Naive thymus-derived CD8-positive, alpha-beta T cell (primary cell): ENCODE results near the gene PHC1. TPM values are rescaled to one million over a fixed set of nuclear protein-coding genes. Genes with fewer than 3 reads are reported as not detected.
"Not testable (repeated sequence)": the region's sequence is repeated elsewhere in the genome, so short reads cannot be mapped to it uniquely, and the experiment has no call there.

Source experiments
- ATAC-seq, 2 donors: fragments of 150-1000 bp; cut with Tn5 transposase in 1 of 2; sonication (Bioruptor Pico), chemical (Tn5 transposase) in 1 of 2; 1 replicate in 1 of 2; 2 replicates in 1 of 2; pipeline ENCODE4 v1.10.0; 2021; ENCODE audit warnings: mild to moderate bottlenecking in 2 of 2, moderate library complexity in 2 of 2
- POLR2A ChIA-PET: fragments of 350-600 bp; sonication (Branson Sonifier 250); formaldehyde crosslinking; loops from one replicate; lab custom pipeline; 2021; ENCODE audit warnings: antibody characterized with exemption; lab: Charles Lee
- DNase-seq, 10 donors: peaks; one replicate each; pipeline versions ENCODE4 v3.0.0 to v3.0.0-alpha.2; 2020 to 2022
- H3K27ac Mint-ChIP-seq, 10 donors: one replicate each; pipeline ENCODE4 v1.8.0; 2020 to 2022; ENCODE audit warnings: mild to moderate bottlenecking in 10 of 10, mixed read lengths in 10 of 10, moderate library complexity in 4 of 10, inconsistent platforms in 1 of 10
- H3K27me3 Mint-ChIP-seq, 5 donors: one replicate each; pipeline ENCODE4 v1.8.0; 2021 to 2022; ENCODE audit warnings: mixed read lengths in 5 of 5
- H3K36me3 Mint-ChIP-seq, 3 donors: one replicate each; pipeline ENCODE4 v1.8.0; 2020 to 2022; ENCODE audit warnings: mixed read lengths in 3 of 3, mild to moderate bottlenecking in 2 of 3, inconsistent platforms in 1 of 3
- H3K4me1 Mint-ChIP-seq, 4 donors: one replicate each; pipeline ENCODE4 v1.8.0; 2021 to 2022; ENCODE audit warnings: mixed read lengths in 4 of 4
- H3K4me3 Mint-ChIP-seq, 10 donors: one replicate each; pipeline ENCODE4 v1.8.0; 2020 to 2022; ENCODE audit warnings: mild to moderate bottlenecking in 10 of 10, mixed read lengths in 10 of 10, moderate library complexity in 6 of 10, inconsistent platforms in 1 of 10
- H3K9me3 Mint-ChIP-seq, 9 donors: one replicate each; pipeline ENCODE4 v1.8.0; 2020 to 2022; ENCODE audit warnings: mixed read lengths in 9 of 9, mild to moderate bottlenecking in 3 of 9, inconsistent platforms in 1 of 9, moderate library complexity in 1 of 9
- polyA plus RNA-seq, 3 donors: library from polyadenylated mRNA; unstranded; fragments of 300-500 nt; fragmentation: Illumina TruSeq; gene quantifications; one replicate each; pipeline ENCODE4 v1.2.3, GENCODE V29; 2021
- total RNA-seq, 8 experiments: library from RNA in 2 of 8; stranded (reverse) in 2 of 8; gene quantifications; one replicate each; pipeline ENCODE4 v1.2.3 and lab custom pipeline; 2021 to 2026

The PHC1 gene
- total RNA-seq (10 to 100 TPM; 36.3 to 39.2 TPM), polyA plus RNA-seq (10 to 100 TPM; 12.3 to 20.3 (median 15.7) TPM), total RNA-seq (lab: John Stamatoyannopoulos, UW) (11.5 to 40.9 (median 33.2) reads per million in 6 experiments)

DNA sequence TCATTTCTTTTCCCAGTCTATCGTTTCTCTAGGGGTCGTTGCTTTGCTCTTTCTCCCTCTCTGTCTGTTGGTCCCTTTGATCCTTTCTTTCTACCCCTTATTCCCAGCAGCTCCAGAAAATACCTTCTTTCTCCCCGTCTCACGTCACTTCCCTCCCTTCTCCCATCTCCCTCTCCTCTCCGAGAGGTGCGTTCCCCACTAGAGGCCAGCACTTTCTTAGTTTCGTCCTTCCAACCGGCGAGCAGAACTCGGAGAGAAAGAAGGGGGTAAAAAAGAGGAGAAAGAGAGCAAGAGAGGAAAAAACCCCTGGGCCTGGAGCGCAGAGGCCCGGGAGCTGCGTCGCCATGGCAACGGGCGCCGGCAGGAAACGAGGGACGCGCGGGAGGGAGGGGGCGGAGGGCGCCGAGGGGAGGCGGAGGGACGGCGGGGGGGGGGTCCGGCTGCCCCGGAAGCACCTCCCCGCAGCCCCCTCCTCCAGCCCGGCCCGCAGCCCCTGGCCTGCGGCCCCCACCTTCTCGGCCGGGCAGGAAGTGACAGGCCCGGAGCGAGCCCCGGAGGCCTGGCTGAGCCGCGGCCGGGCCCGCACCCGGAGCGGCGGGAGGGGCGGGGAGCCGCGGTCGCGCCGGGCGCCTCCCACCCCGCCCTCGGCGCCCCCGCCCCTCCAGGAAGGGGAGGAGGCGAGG lies at the start of gene PHC1:
TSS of gene PHC1 (plus strand) at position 477 of the 683 bp plus-strand sequence. CDS start 3,169 bp downstream, outside the sequence.
- H3K4me3 Mint-ChIP-seq, result peak within 1 kb of the TSS in 9 of 10 donors; percentile 82 to 93 (median 88)
- not testable (repeated sequence) for H3K36me3 Mint-ChIP-seq, H3K27me3 Mint-ChIP-seq, H3K9me3 Mint-ChIP-seq
- DNase-seq (peak; percentile 59 to 89 (median 76)), ATAC-seq (peak; percentile 70 to 75)
- POLR2A ChIA-PET, result interaction anchor here (4.2 kb wide), 1 partner anchor 35 kb away, joined by 28 read pairs; the partner anchor contains the start of gene M6PR
- H3K4me1 Mint-ChIP-seq, result peaks cover 9 to 23% (median 14%) of the 10 kb centered on the region in 4 donors
- H3K27ac Mint-ChIP-seq, result peak within 1 kb of the TSS in 9 of 10 donors; percentile 89 to 99 (median 94)

DNA sequence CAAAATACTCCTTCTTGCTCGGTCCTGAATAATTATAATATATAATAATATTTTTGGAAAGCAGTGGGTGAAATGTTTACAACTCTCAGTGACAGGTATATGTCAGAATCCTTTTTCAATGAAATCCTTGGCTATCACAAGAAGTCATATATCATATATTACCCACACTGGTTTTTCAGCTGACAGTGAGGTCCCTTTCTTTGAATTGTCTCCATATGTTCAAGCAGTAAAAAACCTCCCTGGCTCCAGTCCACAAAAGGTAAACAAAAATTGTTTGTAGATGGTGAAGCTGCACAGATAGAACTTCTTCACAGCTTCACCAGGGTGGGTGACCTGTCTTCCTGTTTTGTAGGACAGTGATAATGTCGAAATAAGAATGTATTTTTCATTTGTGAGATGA lies 47.9 kb upstream of the PHC1 start:
- no peak for DNase-seq
- H3K27ac Mint-ChIP-seq, result no peak overlapping the region
- ATAC-seq, result no peak
- H3K4me1 Mint-ChIP-seq, result no peaks in the 10 kb centered on the region
- no peaks in the 10 kb centered on the region for H3K36me3 Mint-ChIP-seq
- no peaks in the 10 kb centered on the region for H3K9me3 Mint-ChIP-seq
- peaks cover 0 to 4% (median 0%) of the 10 kb centered on the region in 5 donors for H3K27me3 Mint-ChIP-seq
- no peak overlapping the region for H3K4me3 Mint-ChIP-seq
- POLR2A ChIA-PET, result no interaction called here

DNA sequence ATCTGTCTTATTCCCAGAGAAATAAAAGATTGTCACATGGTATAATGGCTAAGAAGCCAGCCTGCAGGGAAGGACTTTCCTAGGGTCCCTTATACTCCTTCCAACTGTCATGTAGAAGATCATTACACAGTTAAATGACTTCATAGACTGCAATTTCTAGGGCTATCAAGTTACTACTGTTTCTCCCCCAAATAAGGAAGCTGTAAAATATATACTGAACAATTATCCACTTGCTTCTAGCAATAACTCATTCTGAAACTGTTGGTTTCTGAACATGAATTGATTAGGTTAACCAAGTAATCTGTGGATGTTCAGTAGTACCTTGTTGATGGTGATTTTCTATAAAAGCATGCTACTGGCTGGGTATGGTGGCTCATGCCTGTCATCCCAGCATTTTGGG lies 47.3 kb upstream of the PHC1 start:
- Mint-ChIP-seq H3K27me3 (peaks cover 0 to 4% (median 0%) of the 10 kb centered on the region in 5 donors), H3K4me1 (no peaks in the 10 kb centered on the region), H3K27ac (no peak overlapping the region), H3K36me3 (no peaks in the 10 kb centered on the region), H3K4me3 (no peak overlapping the region), H3K9me3 (no peaks in the 10 kb centered on the region)
- ATAC-seq (no peak), DNase-seq (no peak)
- POLR2A ChIA-PET, result no interaction called here

DNA sequence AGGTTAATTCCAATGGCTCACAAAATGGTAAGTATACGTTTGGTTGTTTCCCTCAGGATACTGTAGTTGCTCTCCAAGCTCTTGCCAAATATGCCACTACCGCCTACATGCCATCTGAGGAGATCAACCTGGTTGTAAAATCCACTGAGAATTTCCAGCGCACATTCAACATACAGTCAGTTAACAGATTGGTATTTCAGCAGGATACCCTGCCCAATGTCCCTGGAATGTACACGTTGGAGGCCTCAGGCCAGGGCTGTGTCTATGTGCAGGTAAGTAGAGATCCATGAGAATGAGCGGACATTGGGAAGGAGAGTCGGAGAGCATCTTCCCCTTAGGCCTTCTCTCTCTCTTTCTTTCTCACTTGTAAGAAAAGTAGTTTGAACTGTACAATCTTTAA lies 46.5 kb upstream of the PHC1 start:
- ATAC-seq (no peak), DNase-seq (no peak)
- peaks cover 0 to under 1% (median 0%) of the 10 kb centered on the region in 5 donors for H3K27me3 Mint-ChIP-seq
- no peak overlapping the region for H3K4me3 Mint-ChIP-seq
- H3K4me1 Mint-ChIP-seq, result no peaks in the 10 kb centered on the region
- H3K9me3 Mint-ChIP-seq, result no peaks in the 10 kb centered on the region
- POLR2A ChIA-PET, result no interaction called here
- H3K36me3 Mint-ChIP-seq, result no peaks in the 10 kb centered on the region
- H3K27ac Mint-ChIP-seq, result no peak overlapping the region

DNA sequence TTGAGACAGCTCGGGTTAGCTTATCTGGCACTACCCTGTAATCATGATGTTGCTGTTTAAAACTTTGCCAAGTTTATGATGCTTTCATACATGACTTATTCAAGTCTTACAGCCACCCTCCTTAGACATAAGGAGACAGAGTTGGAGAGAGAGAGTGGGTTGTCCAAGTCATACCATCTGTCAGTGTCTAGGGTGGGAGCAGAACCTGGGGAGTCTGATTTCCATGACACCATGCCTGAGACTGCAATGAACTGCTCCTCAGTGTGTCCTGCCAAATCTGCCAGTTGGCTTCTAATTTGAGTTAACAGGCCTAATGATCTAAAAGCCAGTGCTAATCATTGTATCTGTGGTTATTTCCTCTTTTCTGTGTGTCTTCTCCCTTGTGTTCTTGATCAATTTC lies 43.7 kb upstream of the PHC1 start:
- no peak for ATAC-seq
- no peaks in the 10 kb centered on the region for H3K9me3 Mint-ChIP-seq
- no peaks in the 10 kb centered on the region for H3K36me3 Mint-ChIP-seq
- H3K27me3 Mint-ChIP-seq, result no peaks in the 10 kb centered on the region
- no peaks in the 10 kb centered on the region for H3K4me1 Mint-ChIP-seq
- no peak overlapping the region for H3K4me3 Mint-ChIP-seq
- POLR2A ChIA-PET, result no interaction called here
- H3K27ac Mint-ChIP-seq, result no peak overlapping the region
- no peak for DNase-seq

DNA sequence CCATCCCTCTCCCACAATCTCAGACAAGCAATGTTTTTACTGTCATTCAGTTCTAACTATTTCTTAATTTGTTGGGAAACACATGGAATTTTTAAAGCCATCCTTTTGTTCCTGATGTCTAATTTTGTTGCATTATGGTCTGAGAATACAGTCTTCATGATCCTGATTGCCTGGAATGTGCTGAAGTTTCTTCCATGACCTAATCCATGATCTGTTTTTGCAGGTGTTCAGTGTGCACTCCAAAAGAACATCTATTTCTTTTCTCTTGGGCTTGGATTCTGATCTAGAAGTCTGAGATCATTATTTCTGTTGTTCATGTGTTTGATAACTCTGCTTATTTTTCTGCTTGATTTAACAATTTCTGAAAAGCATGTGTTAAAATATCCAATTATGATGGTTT lies 43.2 kb upstream of the PHC1 start:
- POLR2A ChIA-PET, result no interaction called here
- Mint-ChIP-seq H3K4me1 (no peaks in the 10 kb centered on the region), H3K36me3 (no peaks in the 10 kb centered on the region), H3K4me3 (no peak overlapping the region), H3K27ac (no peak overlapping the region), H3K9me3 (no peaks in the 10 kb centered on the region), H3K27me3 (no peaks in the 10 kb centered on the region)
- ATAC-seq (no peak), DNase-seq (no peak)

DNA sequence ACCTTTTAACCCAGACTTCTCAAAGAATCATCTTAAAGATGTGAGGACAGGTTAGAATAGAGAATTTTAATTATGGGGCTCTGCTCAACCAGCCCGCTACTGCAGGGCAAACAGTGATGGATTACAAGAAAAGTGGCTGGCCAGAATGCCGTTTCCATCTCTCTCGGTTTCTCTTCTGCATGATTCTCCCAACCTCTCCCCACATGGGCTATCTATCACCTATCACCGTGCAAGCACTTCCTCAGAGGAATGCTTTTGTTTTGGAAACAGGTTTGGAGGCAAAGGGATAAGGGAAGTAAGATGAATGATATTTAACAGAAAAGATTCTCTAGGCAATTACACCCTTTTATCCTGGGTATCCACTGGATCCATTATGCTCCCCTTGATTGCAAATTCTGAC lies 37.4 kb upstream of the PHC1 start:
- Mint-ChIP-seq H3K4me1 (no peaks in the 10 kb centered on the region), H3K27ac (no peak overlapping the region), H3K9me3 (no peaks in the 10 kb centered on the region), H3K36me3 (no peaks in the 10 kb centered on the region), H3K4me3 (no peak overlapping the region), H3K27me3 (no peaks in the 10 kb centered on the region)
- POLR2A ChIA-PET, result no interaction called here
- DNase-seq (no peak), ATAC-seq (no peak)

DNA sequence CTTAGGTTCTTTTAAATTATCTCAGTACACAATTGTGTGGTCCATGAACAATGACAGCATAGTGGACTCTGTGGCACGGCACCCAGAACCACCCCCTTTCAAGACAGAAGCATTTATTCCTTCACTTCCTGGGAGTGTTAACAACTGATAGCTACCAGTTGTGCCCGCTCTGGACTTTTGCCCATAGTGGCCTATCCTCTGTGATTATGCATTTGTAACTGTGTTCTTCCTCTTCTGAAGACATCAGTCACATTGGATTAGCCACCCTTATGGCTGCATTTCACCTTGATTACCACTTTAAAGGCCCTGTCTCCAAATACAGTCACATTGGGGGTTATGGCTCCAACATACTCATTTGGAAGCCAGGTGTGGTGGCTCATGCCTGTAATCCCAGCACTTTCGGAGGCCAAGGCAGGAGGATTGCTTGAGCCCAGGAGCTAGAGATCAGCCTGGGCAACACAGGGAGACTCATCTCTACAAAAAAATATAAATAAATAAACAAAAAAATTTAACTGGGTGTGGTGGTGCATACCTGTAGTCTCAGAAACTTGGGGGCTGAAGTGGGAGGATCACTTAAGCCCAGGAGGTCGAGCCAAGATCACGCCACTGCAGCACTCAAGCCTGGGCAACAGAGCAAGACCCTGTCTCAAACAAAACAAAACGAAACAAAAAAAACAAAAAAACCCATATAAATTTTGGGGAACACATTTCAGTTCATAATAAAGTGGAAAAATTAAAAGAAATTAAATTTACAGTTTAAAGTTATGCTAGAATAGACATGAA lies 27.6 kb upstream of the PHC1 start:
- no peak for ATAC-seq
- Mint-ChIP-seq H3K9me3 (no peaks in the 10 kb centered on the region), H3K4me1 (peaks cover 2 to 6% (median 4%) of the 10 kb centered on the region in 4 donors), H3K36me3 (no peaks in the 10 kb centered on the region), H3K4me3 (no peak overlapping the region), H3K27me3 (no peaks in the 10 kb centered on the region), H3K27ac (no peak overlapping the region)
- POLR2A ChIA-PET, result interaction anchor here (0.7 kb wide), 1 partner anchor 21 kb away, joined by 3 read pairs; no protein-coding TSS in a partner anchor
- DNase-seq, result no peak

DNA sequence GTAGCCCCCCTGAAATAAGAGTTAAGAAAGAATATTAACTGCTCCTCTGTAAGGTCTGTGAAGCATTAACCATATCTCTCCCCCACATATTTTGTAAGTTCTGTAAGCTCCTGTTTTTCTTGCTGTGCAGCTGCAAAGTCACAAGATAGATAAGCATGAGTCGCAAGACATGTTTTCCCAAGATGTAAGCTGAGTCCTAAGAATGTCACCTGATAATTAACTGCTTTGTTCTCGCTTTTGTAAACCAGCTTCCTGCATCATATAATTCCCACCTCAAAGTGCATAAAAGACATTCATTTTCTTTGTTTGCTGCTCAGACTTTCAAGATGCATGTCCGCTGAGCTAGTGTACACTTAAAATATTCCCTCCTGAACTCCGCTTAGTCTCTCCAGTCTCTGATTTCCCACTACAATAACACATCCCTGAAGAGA lies 27.0 kb upstream of the PHC1 start:
- no peak for ATAC-seq
- no peak overlapping the region for H3K27ac Mint-ChIP-seq

DNA sequence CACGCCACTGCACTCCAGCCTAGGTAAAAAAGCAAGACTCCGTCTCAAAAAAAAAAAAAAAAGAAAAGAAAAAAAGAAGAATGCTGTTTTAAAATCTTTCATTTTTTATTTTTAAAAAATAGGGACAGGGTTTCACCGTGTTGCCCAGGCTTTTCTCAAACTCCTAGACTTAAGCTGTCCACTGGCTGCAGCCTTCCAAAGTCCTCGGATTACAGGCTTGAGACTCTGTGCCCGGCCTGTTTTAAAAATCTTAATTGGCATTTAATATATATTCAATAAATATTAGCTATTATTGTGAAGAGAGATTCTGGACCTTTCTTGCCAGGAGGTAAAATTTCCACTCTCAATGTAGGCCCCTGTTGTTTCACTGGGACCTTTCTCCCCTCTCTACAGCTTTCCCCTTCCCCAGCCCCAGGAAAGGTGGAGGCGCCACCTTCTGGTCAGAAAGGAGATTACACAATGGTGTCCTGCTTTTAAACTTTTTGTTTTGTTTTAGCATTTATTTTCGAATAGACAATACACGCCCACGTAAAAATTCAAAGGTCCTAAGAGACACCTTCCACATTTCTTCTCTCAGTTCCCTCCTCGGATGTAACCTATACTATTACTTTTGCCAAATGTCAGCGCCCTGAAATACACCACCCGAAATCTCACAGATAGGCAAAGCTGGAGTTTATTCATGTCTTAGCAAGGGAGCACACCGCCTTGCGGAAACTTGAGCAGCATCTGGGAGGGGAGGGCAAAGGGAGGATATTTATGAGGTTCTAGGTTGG lies 23.8 kb upstream of the PHC1 start:
- Mint-ChIP-seq H3K9me3 (no peaks in the 10 kb centered on the region), H3K27me3 (no peaks in the 10 kb centered on the region), H3K4me3 (peak overlapping the region; percentile 82 to 96 (median 89)), H3K36me3 (no peaks in the 10 kb centered on the region), H3K27ac (peak overlapping the region in 9 of 10 donors; percentile 47 to 95 (median 86)), H3K4me1 (peaks cover 2 to 6% (median 4%) of the 10 kb centered on the region in 4 donors)
- POLR2A ChIA-PET, result interaction anchor here (1.3 kb wide), 1 partner anchor 61 kb away, joined by 4 read pairs; no protein-coding TSS in a partner anchor
- DNase-seq (peak; percentile 35 to 81 (median 64)), ATAC-seq (peak; percentile 85 to 91)

More for the DNA sequence above, 27.0 kb upstream of the PHC1 start:
- no peaks in the 10 kb centered on the region for H3K27me3 Mint-ChIP-seq
- POLR2A ChIA-PET, result interaction anchor here (0.7 kb wide), 1 partner anchor 21 kb away, joined by 3 read pairs; no protein-coding TSS in a partner anchor
- H3K9me3 Mint-ChIP-seq, result no peaks in the 10 kb centered on the region
- H3K36me3 Mint-ChIP-seq, result no peaks in the 10 kb centered on the region
- peaks cover 2 to 6% (median 4%) of the 10 kb centered on the region in 4 donors for H3K4me1 Mint-ChIP-seq
- no peak overlapping the region for H3K4me3 Mint-ChIP-seq
- no peak for DNase-seq

DNA sequence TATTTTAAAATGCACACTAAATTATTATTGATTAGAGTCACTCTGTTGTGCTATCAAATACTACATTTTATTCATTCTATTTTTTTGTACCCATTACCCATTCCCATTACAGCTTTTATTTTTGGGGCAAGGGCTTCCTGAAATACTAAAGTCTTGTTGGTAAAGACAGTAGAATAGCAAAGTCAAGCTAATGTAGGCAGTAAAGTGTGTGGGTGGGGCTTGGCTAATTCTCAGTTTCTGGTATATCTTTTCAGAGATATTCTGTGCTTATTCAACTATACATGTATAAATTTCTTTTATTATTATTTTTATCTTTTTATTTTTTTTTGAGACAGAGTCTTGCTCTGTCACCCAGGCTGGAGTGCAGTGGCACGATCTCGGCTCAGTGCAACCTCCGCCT lies 22.3 kb upstream of the PHC1 start:
- Mint-ChIP-seq H3K36me3 (no peaks in the 10 kb centered on the region), H3K4me3 (no peak overlapping the region), H3K9me3 (no peaks in the 10 kb centered on the region), H3K4me1 (peaks cover 2 to 6% (median 4%) of the 10 kb centered on the region in 4 donors), H3K27me3 (no peaks in the 10 kb centered on the region), H3K27ac (no peak overlapping the region)
- ATAC-seq (no peak), DNase-seq (no peak)
- POLR2A ChIA-PET, result no interaction called here

DNA sequence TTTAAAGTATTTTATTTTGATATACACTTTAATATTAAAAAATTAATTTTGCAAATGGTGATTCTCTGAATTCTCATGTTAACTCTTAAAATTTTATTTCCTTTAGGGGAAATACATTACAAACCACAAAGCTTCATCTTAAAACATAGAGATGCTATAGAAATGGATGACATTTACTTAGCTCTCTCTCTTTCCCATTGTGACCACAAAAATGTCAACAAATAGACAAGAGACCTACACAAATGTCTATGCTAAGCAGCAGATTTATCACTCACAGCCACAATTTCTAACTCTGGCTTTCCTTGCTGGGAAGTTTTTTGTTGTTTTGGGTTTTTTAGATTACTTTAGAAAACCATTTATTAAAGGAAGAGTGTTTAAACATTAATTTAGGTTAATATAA lies 19.9 kb upstream of the PHC1 start:
- Mint-ChIP-seq H3K36me3 (no peaks in the 10 kb centered on the region), H3K9me3 (no peaks in the 10 kb centered on the region), H3K4me3 (no peak overlapping the region), H3K27ac (no peak overlapping the region), H3K27me3 (peaks cover 0 to 3% (median 2%) of the 10 kb centered on the region in 5 donors), H3K4me1 (peaks cover 2 to 6% (median 4%) of the 10 kb centered on the region in 4 donors)
- DNase-seq, result no peak
- ATAC-seq, result no peak
- POLR2A ChIA-PET, result no interaction called here
